Measurements from ENCODE around the gene HTRA3. TPM values are rescaled to one million over a fixed set of nuclear protein-coding genes. Genes with fewer than 3 reads are reported as not detected.

HTRA3 gene
- total and polyA plus RNA-seq, 2 of the 4 experiments (the other 2 are of a cell fraction), result 1.3 to 9.5 TPM

DNA sequence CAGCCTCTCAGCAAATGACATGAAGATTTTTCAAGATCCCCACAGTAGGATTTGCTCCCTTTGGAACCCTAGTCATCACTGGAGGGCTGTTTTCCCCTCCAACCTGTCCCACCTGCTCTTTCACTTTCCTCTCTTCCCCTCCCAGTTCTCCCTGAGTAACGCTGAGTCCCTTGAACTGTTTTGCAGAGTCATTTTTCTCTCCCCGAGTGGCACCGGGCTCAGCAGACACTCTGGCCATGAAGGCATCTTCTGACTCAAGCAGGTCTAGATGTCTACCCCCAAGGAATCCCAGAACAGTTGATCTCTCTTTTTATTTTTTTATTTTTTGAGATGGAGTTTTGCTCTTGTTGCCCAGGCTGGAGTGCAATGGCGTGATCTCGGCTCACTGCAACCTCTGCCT is 52.2 kb downstream of the HTRA3 start:
- no peaks in the 10 kb centered on the region for H3K36me3 ChIP-seq (ENCODE audit: control insufficient read depth, insufficient read depth, low read length)
- H4K8ac ChIP-seq (ENCODE audit: low read depth in 2 of 2, low read length in 2 of 2), result no peak overlapping the region
- no peak overlapping the region; the same call in 1 of the 2 replicates for H3K14ac ChIP-seq (replicated peaks; ENCODE audit: low read depth, low read length)
- BruUV-seq (replicated peaks), result no TSS peak
- no peaks in the 10 kb centered on the region for H3K27me3 ChIP-seq (ENCODE audit: control insufficient read depth, insufficient read depth, low read length)
- no peak overlapping the region for H2BK120ac ChIP-seq (ENCODE audit: low read depth, low read length)
- no peak overlapping the region for H2BK20ac ChIP-seq (ENCODE audit: low read depth, low read length)
- no peak for TF ChIP-seq CTCF (conservative IDR thresholded peaks at IDR 0.05; ENCODE audit: low read depth, low read length)
- no peak for TF ChIP-seq FOS (IDR thresholded peaks at IDR 0.05; ENCODE audit: low read depth, low read length)
- TF ChIP-seq NFE2L2 (IDR thresholded peaks at IDR 0.05; ENCODE audit: low read depth, low read length), result no peak
- TF ChIP-seq MAFK (IDR thresholded peaks at IDR 0.05; ENCODE audit: low read depth, low read length), result no peak
- TF ChIP-seq BHLHE40 (IDR thresholded peaks at IDR 0.05; ENCODE audit: low read depth, low read length), result no peak
- no peak for TF ChIP-seq MAZ (IDR thresholded peaks at IDR 0.05; ENCODE audit: borderline replicate concordance, low read depth, low read length)
- TF ChIP-seq CHD1 (IDR thresholded peaks at IDR 0.05; ENCODE audit: low read depth, low read length), result no peak
- no peak for TF ChIP-seq RAD21 (IDR thresholded peaks at IDR 0.05; ENCODE audit: low read length)
- TF ChIP-seq POLR2A (IDR thresholded peaks at IDR 0.05; ENCODE audit: low read depth, low read length), result no peak
- no peak for TF ChIP-seq SMC3 (IDR thresholded peaks at IDR 0.05; ENCODE audit: low read depth, low read length)
- H2AK5ac ChIP-seq (ENCODE audit: low read depth, low read length), result no peak overlapping the region
- H3K9ac ChIP-seq (ENCODE audit: low read depth, low read length), result no peak overlapping the region
- DNase-seq (no peak), ATAC-seq (ENCODE audit: low read depth) (no peak)
- no peak overlapping the region for H4K91ac ChIP-seq (ENCODE audit: insufficient read depth, low read depth, low read length)
- H2AK9ac ChIP-seq (replicated peaks; ENCODE audit: low read depth, low read length, poor library complexity), result no peak overlapping the region
- no peaks in the 10 kb centered on the region; the same call in 1 of the 2 replicates for H4K20me1 ChIP-seq (ENCODE audit: insufficient read depth, low read length)
- POLR2A ChIA-PET (ENCODE audit: unreplicated experiment), result no interaction called here
- CTCF ChIA-PET, result no interaction called here
- no peak overlapping the region for H3K4ac ChIP-seq (ENCODE audit: low read depth, low read length)
- H3K23ac ChIP-seq (ENCODE audit: low read depth, low read length), result no peak overlapping the region
- peaks cover 3% of the 10 kb centered on the region for H3K9me3 ChIP-seq (ENCODE audit: control insufficient read depth, insufficient read depth, low read length)
- in situ Hi-C loops (cut with MboI; ENCODE audit: low sequenced_read_pairs), result no loop called here
- dilution Hi-C loops (cut with HindIII; ENCODE audit: low sequenced_read_pairs, unreplicated experiment), result no loop called here
- H3K4me1 ChIP-seq (ENCODE audit: control insufficient read depth, insufficient read depth, low read length), result peaks cover 2% of the 10 kb centered on the region; the same call in 1 of the 2 replicates
- H3K18ac ChIP-seq (ENCODE audit: low read depth, low read length), result no peak overlapping the region
- H2AFZ ChIP-seq (replicated peaks; ENCODE audit: low read length, poor library complexity), result no peak overlapping the region
- H3K4me2 ChIP-seq (ENCODE audit: low read depth, low read length), result no peak overlapping the region
- no peaks in the 10 kb centered on the region for H3K79me1 ChIP-seq (ENCODE audit: low read depth in 1 of 2, low read length in 2 of 2)
- 50% methylated on average over 2 of the region's 5 CpGs; no CpG with 5 or more reads in 1 of the 2 experiments for WGBS, 2 experiments (ENCODE audit: extremely low coverage in 2 of 2, insufficient read length in 1 of 2)
- H2BK5ac ChIP-seq (ENCODE audit: low read depth, low read length, poor library complexity, severe bottlenecking), result no peak overlapping the region
- no peak overlapping the region for H4K5ac ChIP-seq (ENCODE audit: low read depth, low read length)
- no peak overlapping the region for H3K27ac ChIP-seq (ENCODE audit: insufficient read depth, low read length)
- H3K9me1 ChIP-seq (ENCODE audit: insufficient read depth, low read length), result peaks cover 15% of the 10 kb centered on the region
- no peak overlapping the region for H3K56ac ChIP-seq (ENCODE audit: extremely low read depth, insufficient read depth, low read length)
- intact Hi-C loops (cut with micrococcal nuclease), result no loop called here
- H2BK15ac ChIP-seq (ENCODE audit: low read depth, low read length), result no peak overlapping the region
- H3K4me3 ChIP-seq (ENCODE audit: insufficient read depth, low read depth, low read length), result no peak overlapping the region

Data from IMR-90 (cell line).